Liver (tissue), 3 donors: ENCODE results near the gene OR5P2.
"Not testable (repeated sequence)": the region's sequence is repeated elsewhere in the genome, so short reads cannot be mapped to it uniquely, and the experiment has no call there.

Experiments
- MAX ChIP-seq: IDR thresholded peaks from 2 replicates; pipeline ENCODE4 v1.6.1; 2016; ENCODE audit warnings: antibody characterized with exemption
- REST ChIP-seq: IDR thresholded peaks from 2 replicates; pipeline ENCODE4 v1.6.1; 2016; ENCODE audit warnings: antibody characterized with exemption, mild to moderate bottlenecking
- TAF1 ChIP-seq: conservative IDR thresholded peaks from 2 replicates; pipeline ENCODE4 v1.6.1; 2016; ENCODE audit warnings: antibody characterized with exemption, mild to moderate bottlenecking
- TF ChIP-seq, protein P1 (sequence below): fragments of 150-350 bp; IDR thresholded peaks from 2 replicates; pipeline ENCODE4 v1.5.1; 2017; ENCODE audit warnings: improper control_type of control experiment, low read depth, low read length; ENCODE audit not compliant: missing input control
- TF ChIP-seq, protein P2 (sequence below): IDR thresholded peaks from 2 replicates; pipeline ENCODE4 v1.6.1; 2016; ENCODE audit warnings: antibody characterized with exemption
- donor health status: healthy.
- donor health status: healthy.

- not testable (repeated sequence) for TF ChIP-seq MAX, REST, TAF1
- TF ChIP-seq, protein P1, sequence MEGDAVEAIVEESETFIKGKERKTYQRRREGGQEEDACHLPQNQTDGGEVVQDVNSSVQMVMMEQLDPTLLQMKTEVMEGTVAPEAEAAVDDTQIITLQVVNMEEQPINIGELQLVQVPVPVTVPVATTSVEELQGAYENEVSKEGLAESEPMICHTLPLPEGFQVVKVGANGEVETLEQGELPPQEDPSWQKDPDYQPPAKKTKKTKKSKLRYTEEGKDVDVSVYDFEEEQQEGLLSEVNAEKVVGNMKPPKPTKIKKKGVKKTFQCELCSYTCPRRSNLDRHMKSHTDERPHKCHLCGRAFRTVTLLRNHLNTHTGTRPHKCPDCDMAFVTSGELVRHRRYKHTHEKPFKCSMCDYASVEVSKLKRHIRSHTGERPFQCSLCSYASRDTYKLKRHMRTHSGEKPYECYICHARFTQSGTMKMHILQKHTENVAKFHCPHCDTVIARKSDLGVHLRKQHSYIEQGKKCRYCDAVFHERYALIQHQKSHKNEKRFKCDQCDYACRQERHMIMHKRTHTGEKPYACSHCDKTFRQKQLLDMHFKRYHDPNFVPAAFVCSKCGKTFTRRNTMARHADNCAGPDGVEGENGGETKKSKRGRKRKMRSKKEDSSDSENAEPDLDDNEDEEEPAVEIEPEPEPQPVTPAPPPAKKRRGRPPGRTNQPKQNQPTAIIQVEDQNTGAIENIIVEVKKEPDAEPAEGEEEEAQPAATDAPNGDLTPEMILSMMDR, result not testable (repeated sequence)
- TF ChIP-seq, protein P2, sequence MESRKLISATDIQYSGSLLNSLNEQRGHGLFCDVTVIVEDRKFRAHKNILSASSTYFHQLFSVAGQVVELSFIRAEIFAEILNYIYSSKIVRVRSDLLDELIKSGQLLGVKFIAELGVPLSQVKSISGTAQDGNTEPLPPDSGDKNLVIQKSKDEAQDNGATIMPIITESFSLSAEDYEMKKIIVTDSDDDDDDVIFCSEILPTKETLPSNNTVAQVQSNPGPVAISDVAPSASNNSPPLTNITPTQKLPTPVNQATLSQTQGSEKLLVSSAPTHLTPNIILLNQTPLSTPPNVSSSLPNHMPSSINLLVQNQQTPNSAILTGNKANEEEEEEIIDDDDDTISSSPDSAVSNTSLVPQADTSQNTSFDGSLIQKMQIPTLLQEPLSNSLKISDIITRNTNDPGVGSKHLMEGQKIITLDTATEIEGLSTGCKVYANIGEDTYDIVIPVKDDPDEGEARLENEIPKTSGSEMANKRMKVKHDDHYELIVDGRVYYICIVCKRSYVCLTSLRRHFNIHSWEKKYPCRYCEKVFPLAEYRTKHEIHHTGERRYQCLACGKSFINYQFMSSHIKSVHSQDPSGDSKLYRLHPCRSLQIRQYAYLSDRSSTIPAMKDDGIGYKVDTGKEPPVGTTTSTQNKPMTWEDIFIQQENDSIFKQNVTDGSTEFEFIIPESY, result not testable (repeated sequence)
Measured at GRCh38 chr11:7810301-7810700, 13.6 kb upstream of the OR5P2 start.
